SK-N-SH treated with all-trans-retinoic acid at 6 μM for 48 hours (cell line): ENCODE measurements around the gene HTR6.
"Not testable (repeated sequence)": the region's sequence is repeated elsewhere in the genome, so short reads cannot be mapped to it uniquely, and the experiment has no call there.

Experiments used
- ATAC-seq: fragments of 200-7000 bp; cut with Tn5 transposase; 3 replicates; pipeline ENCODE4 v1.9.1; 2020; ENCODE audit warnings: mild to moderate bottlenecking, moderate library complexity
- ARNTL ChIP-seq: fragments of 450-650 bp; formaldehyde crosslinking; IDR thresholded peaks from 2 replicates; pipeline ENCODE4 v1.5.0; 2020; ENCODE audit warnings: low read depth, mild to moderate bottlenecking, moderate library complexity, borderline replicate concordance
- BACH2 ChIP-seq: fragments of 250-450 bp; sonication (Bioruptor Pico); IDR thresholded peaks from 2 replicates; pipeline ENCODE4 v1.9.0; 2021; ENCODE audit warnings: mild to moderate bottlenecking, borderline replicate concordance
- CSDC2 ChIP-seq: fragments of 250-450 bp; sonication (Bioruptor Pico); IDR thresholded peaks from 2 replicates; pipeline ENCODE4 v1.5.0; 2020; ENCODE audit warnings: mild to moderate bottlenecking, moderate library complexity
- ESRRG ChIP-seq: fragments of 250-450 bp; sonication (Bioruptor Pico); IDR thresholded peaks from 2 replicates; pipeline ENCODE4 v1.6.1; 2021; ENCODE audit warnings: mild to moderate bottlenecking
- GLIS3 ChIP-seq: fragments of 250-450 bp; sonication (Bioruptor Pico); IDR thresholded peaks from 2 replicates; pipeline ENCODE4 v1.5.0; 2020; ENCODE audit warnings: mild to moderate bottlenecking, moderate library complexity
- ISL1 ChIP-seq: fragments of 250-450 bp; sonication (Bioruptor Pico); IDR thresholded peaks from 2 replicates; pipeline ENCODE4 v2.1.2; 2022; ENCODE audit warnings: mild to moderate bottlenecking, moderate library complexity
- OSR1 ChIP-seq: fragments of 250-450 bp; sonication (Bioruptor Pico); IDR thresholded peaks from 2 replicates; pipeline ENCODE4 v1.8.0; 2022; ENCODE audit warnings: moderate library complexity, mild to moderate bottlenecking, inconsistent platforms
- PPARA ChIP-seq: fragments of 250-450 bp; sonication (Bioruptor Pico); IDR thresholded peaks from 2 replicates; pipeline ENCODE4 v1.5.0; 2020; ENCODE audit warnings: mild to moderate bottlenecking, borderline replicate concordance
- RARB ChIP-seq: fragments of 250-450 bp; sonication (Bioruptor Pico); IDR thresholded peaks from 2 replicates; pipeline ENCODE4 v1.8.0; 2021; ENCODE audit warnings: mild to moderate bottlenecking, moderate library complexity
- SNAI2 ChIP-seq: fragments of 250-450 bp; sonication (Bioruptor Pico); IDR thresholded peaks from 2 replicates; pipeline ENCODE4 v1.5.0; 2020; ENCODE audit warnings: mild to moderate bottlenecking, moderate library complexity
- TCF4 ChIP-seq: fragments of 250-450 bp; sonication (Bioruptor Pico); IDR thresholded peaks from 2 replicates; pipeline ENCODE4 v1.8.0; 2021; ENCODE audit warnings: mild to moderate bottlenecking, moderate library complexity, borderline replicate concordance
- TOX ChIP-seq: fragments of 250-450 bp; sonication (Bioruptor Pico); IDR thresholded peaks from 2 replicates; pipeline ENCODE4 v1.8.0; 2021; ENCODE audit warnings: mild to moderate bottlenecking, moderate library complexity, borderline replicate concordance
- ZC3H10 ChIP-seq: fragments of 250-450 bp; sonication (Bioruptor Pico); IDR thresholded peaks from 2 replicates; pipeline ENCODE4 v1.5.1; 2021; ENCODE audit warnings: mild to moderate bottlenecking, moderate library complexity
- ZFP3 ChIP-seq: fragments of 250-450 bp; sonication (Bioruptor Pico); IDR thresholded peaks from 2 replicates; pipeline ENCODE4 v1.5.0; 2020; ENCODE audit warnings: mild to moderate bottlenecking, moderate library complexity
- ZFP30 ChIP-seq: fragments of 450-650 bp; formaldehyde crosslinking; IDR thresholded peaks from 2 replicates; pipeline ENCODE4 v1.5.0; 2022; ENCODE audit warnings: mild to moderate bottlenecking, moderate library complexity
- ZNF565 ChIP-seq: fragments of 450-650 bp; formaldehyde crosslinking; conservative IDR thresholded peaks from 2 replicates; pipeline ENCODE4 v1.5.0; 2020; ENCODE audit warnings: low read depth, mild to moderate bottlenecking, moderate library complexity
- ZNF70 ChIP-seq: fragments of 450-650 bp; formaldehyde crosslinking; IDR thresholded peaks from 2 replicates; pipeline ENCODE4 v1.5.0; 2020; ENCODE audit warnings: mild to moderate bottlenecking, moderate library complexity
- ZNF8 ChIP-seq: fragments of 450-650 bp; formaldehyde crosslinking; IDR thresholded peaks from 2 replicates; pipeline ENCODE4 v1.5.0; 2020; ENCODE audit warnings: mild to moderate bottlenecking, moderate library complexity
- TF ChIP-seq, protein P1 (sequence below): fragments of 250-450 bp; sonication (Bioruptor Pico); IDR thresholded peaks from 2 replicates; pipeline ENCODE4 v1.5.0; 2020; ENCODE audit warnings: mild to moderate bottlenecking, moderate library complexity
- TF ChIP-seq, protein P2 (sequence below): fragments of 250-450 bp; sonication (Bioruptor Pico); IDR thresholded peaks from 2 replicates; pipeline ENCODE4 v1.8.0; 2020; ENCODE audit warnings: mild to moderate bottlenecking, moderate library complexity, borderline replicate concordance
- TF ChIP-seq, protein P3 (sequence below): fragments of 250-450 bp; sonication (Bioruptor Pico); IDR thresholded peaks from 2 replicates; pipeline ENCODE4 v1.5.1; 2021; ENCODE audit warnings: mild to moderate bottlenecking, moderate library complexity
- TF ChIP-seq, protein P4 (sequence below): fragments of 250-450 bp; sonication (Bioruptor Pico); IDR thresholded peaks from 2 replicates; pipeline ENCODE4 v1.8.0; 2021; ENCODE audit warnings: low read depth, mild to moderate bottlenecking, moderate library complexity, borderline replicate concordance

HTR6 gene

DNA sequence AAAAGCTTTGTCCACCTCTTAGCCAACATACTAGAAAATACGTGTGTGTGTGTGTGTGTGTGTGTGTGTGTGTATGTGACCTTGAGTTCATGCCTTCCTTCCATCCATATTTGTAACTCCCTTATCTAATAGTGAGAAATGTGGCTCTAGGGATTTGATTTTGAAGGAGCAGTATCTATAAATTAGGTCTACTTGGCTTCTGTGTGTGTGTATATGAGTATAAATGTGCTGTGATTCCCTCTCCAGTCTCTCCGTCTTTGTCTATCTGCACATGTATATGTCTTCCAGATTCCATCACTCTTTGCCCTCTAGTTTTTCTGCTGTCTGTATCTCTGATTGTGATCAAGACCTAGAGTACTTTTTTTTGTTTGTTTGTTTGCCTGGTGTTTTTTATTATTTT, 32.5 kb upstream of the HTR6 start:
- TF ChIP-seq, protein P1, sequence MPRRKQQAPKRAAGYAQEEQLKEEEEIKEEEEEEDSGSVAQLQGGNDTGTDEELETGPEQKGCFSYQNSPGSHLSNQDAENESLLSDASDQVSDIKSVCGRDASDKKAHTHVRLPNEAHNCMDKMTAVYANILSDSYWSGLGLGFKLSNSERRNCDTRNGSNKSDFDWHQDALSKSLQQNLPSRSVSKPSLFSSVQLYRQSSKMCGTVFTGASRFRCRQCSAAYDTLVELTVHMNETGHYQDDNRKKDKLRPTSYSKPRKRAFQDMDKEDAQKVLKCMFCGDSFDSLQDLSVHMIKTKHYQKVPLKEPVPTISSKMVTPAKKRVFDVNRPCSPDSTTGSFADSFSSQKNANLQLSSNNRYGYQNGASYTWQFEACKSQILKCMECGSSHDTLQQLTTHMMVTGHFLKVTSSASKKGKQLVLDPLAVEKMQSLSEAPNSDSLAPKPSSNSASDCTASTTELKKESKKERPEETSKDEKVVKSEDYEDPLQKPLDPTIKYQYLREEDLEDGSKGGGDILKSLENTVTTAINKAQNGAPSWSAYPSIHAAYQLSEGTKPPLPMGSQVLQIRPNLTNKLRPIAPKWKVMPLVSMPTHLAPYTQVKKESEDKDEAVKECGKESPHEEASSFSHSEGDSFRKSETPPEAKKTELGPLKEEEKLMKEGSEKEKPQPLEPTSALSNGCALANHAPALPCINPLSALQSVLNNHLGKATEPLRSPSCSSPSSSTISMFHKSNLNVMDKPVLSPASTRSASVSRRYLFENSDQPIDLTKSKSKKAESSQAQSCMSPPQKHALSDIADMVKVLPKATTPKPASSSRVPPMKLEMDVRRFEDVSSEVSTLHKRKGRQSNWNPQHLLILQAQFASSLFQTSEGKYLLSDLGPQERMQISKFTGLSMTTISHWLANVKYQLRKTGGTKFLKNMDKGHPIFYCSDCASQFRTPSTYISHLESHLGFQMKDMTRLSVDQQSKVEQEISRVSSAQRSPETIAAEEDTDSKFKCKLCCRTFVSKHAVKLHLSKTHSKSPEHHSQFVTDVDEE (CRISPR knock-in tag): no peak
- TF ChIP-seq, all 23 proteins: peak for 0
- no peak for ATAC-seq

DNA sequence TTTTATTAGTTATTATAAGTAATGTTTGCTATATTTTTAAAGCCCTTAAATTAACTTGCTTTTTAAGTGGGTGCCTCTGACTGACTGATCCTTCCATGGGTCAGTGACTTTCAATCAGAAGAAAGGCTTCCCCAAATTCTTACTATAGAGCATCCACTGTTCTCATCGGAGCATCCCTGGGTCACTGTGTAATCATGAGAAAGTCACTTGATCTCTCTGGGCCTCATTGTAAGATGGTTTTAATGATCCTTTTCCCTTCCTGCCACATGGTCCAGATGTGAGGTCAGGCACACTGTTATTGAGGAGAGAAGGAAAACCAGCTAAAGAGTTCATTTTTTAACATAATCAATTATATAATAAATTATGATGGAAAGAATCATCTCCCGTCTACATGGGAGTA, 31.6 kb upstream of the HTR6 start:
- TF ChIP-seq PPARA (no peak), CSDC2 (CRISPR knock-in tag) (no peak), ARNTL (CRISPR knock-in tag) (no peak), GLIS3 (CRISPR knock-in tag) (no peak), ESRRG (no peak), ZNF565 (CRISPR knock-in tag) (no peak), TCF4 (CRISPR knock-in tag) (no peak), TOX (CRISPR knock-in tag) (no peak), RARB (no peak), ZNF8 (CRISPR knock-in tag) (no peak), BACH2 (CRISPR knock-in tag) (no peak), ISL1 (CRISPR knock-in tag) (no peak), OSR1 (CRISPR knock-in tag) (no peak), ZFP30 (no peak), ZC3H10 (CRISPR knock-in tag) (no peak), ZFP3 (CRISPR knock-in tag) (no peak)
- TF ChIP-seq, protein P2, sequence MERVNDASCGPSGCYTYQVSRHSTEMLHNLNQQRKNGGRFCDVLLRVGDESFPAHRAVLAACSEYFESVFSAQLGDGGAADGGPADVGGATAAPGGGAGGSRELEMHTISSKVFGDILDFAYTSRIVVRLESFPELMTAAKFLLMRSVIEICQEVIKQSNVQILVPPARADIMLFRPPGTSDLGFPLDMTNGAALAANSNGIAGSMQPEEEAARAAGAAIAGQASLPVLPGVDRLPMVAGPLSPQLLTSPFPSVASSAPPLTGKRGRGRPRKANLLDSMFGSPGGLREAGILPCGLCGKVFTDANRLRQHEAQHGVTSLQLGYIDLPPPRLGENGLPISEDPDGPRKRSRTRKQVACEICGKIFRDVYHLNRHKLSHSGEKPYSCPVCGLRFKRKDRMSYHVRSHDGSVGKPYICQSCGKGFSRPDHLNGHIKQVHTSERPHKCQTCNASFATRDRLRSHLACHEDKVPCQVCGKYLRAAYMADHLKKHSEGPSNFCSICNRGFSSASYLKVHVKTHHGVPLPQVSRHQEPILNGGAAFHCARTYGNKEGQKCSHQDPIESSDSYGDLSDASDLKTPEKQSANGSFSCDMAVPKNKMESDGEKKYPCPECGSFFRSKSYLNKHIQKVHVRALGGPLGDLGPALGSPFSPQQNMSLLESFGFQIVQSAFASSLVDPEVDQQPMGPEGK (CRISPR knock-in tag): no peak
- TF ChIP-seq, protein P3, sequence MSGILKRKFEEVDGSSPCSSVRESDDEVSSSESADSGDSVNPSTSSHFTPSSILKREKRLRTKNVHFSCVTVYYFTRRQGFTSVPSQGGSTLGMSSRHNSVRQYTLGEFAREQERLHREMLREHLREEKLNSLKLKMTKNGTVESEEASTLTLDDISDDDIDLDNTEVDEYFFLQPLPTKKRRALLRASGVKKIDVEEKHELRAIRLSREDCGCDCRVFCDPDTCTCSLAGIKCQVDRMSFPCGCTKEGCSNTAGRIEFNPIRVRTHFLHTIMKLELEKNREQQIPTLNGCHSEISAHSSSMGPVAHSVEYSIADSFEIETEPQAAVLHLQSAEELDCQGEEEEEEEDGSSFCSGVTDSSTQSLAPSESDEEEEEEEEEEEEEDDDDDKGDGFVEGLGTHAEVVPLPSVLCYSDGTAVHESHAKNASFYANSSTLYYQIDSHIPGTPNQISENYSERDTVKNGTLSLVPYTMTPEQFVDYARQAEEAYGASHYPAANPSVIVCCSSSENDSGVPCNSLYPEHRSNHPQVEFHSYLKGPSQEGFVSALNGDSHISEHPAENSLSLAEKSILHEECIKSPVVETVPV (CRISPR knock-in tag): no peak
- TF ChIP-seq, protein P4, sequence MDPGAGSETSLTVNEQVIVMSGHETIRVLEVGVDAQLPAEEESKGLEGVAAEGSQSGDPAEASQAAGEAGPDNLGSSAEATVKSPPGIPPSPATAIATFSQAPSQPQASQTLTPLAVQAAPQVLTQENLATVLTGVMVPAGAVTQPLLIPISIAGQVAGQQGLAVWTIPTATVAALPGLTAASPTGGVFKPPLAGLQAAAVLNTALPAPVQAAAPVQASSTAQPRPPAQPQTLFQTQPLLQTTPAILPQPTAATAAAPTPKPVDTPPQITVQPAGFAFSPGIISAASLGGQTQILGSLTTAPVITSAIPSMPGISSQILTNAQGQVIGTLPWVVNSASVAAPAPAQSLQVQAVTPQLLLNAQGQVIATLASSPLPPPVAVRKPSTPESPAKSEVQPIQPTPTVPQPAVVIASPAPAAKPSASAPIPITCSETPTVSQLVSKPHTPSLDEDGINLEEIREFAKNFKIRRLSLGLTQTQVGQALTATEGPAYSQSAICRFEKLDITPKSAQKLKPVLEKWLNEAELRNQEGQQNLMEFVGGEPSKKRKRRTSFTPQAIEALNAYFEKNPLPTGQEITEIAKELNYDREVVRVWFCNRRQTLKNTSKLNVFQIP (CRISPR knock-in tag): no peak
- TF ChIP-seq, all 23 proteins: peak for 0
- no peak for ATAC-seq

DNA sequence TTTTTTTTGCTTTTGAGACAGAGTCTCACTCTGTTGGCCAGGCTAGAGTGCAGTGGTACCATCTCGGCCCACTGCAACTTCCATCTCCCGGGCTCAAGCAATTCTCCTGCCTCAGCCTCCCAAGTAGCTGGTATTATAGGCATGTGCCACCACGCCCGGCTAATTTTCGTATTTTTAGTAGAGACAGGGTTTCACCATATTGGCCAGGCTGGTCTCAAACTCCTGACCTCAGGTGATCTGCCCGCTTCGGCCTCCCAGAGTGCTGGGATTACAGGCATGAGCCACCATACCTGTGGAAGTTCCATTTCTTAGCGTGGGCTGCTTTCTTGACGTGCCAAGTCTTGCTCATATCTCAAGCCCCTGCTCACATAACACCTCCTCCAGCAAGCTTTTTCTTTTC, 29.6 kb upstream of the HTR6 start:
- not testable (repeated sequence) for ATAC-seq

DNA sequence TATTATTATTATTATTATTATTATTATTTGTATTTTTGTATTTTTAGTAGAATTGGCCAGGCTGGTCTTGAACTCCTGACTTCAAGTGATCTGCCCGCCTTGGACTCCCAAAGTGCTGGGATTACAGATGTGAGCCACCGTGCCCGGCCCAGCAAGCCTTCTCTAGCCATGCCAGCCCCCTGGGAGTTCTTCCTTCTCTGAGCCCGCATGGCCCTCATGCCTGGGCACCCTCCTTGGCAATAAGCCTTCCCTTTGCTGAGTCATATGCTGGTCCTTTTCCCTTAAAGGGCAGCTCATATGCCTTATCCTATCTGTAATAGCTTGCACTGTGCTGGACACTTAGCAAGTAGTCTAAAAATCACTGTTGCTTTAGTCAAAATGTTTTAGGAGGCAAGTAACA, 29.0 kb upstream of the HTR6 start:
- TF ChIP-seq ZNF565 (CRISPR knock-in tag) (no peak), RARB (no peak), ZFP30 (no peak), ISL1 (CRISPR knock-in tag) (no peak), SNAI2 (CRISPR knock-in tag) (no peak), GLIS3 (CRISPR knock-in tag) (no peak), ZNF8 (CRISPR knock-in tag) (no peak), TCF4 (CRISPR knock-in tag) (no peak)
- ATAC-seq: peak; percentile 54

DNA sequence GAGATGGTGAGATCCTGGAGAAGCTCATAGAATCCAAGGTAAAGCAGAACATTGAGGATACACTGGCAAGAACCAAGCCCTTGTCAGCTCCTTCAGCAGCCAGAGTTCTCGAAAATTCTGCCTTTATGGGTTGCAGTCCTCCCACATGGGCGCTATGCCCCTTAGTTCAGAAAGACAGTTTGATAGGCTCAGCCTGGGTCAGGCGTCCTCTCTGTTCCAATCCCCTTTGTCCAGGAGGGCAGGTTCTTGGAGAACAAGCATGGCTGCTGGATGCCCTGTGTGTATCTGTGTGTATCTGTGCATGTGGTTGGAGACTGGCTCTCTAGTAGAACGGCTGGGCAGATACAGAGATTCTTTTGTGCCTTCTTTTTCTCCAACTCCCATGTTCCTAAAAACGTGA, 28.6 kb upstream of the HTR6 start:
- ATAC-seq: peak; percentile 25; the same call in 2 of the 3 replicates
- TF ChIP-seq, protein P4 (CRISPR knock-in tag): no peak
- TF ChIP-seq ZNF70 (CRISPR knock-in tag) (no peak), ISL1 (CRISPR knock-in tag) (no peak), GLIS3 (CRISPR knock-in tag) (no peak), ZFP3 (CRISPR knock-in tag) (no peak), ARNTL (CRISPR knock-in tag) (no peak), CSDC2 (CRISPR knock-in tag) (no peak), ZFP30 (no peak), OSR1 (CRISPR knock-in tag) (no peak)
- TF ChIP-seq, protein P1 (CRISPR knock-in tag): no peak
